NK-92 (cell line): Measurements from ENCODE around the gene C1R.
"Not testable (repeated sequence)": the region's sequence is repeated elsewhere in the genome, so short reads cannot be mapped to it uniquely, and the experiment has no call there.

ENCODE experiments used
- DNase-seq: peaks from one replicate; lab custom pipeline; 2025; ENCODE audit not compliant: unreplicated experiment; lab: John Stamatoyannopoulos, UW

The C1R gene

GRCh38 chr12:7121324-7121723 lies 29.1 kb upstream of the C1R start:
- no peak for DNase-seq

GRCh38 chr12:7120166-7120565 lies 27.9 kb upstream of the C1R start:
- DNase-seq = no peak

GRCh38 chr12:7118881-7119280 lies 26.6 kb upstream of the C1R start:
- DNase-seq = no peak

GRCh38 chr12:7117670-7118069 lies 25.4 kb upstream of the C1R start:
- no peak for DNase-seq

- DNase-seq = no peak
These were observed 24.7 kb upstream of the C1R start for GRCh38 chr12:7116916-7117315.

GRCh38 chr12:7116196-7116595 lies 24.0 kb upstream of the C1R start:
- no peak for DNase-seq

GRCh38 chr12:7114851-7115250 lies 22.6 kb upstream of the C1R start:
- no peak for DNase-seq

- no peak for DNase-seq
These were observed 21.8 kb upstream of the C1R start for GRCh38 chr12:7114008-7114407.

- no peak for DNase-seq
These were observed 21.2 kb upstream of the C1R start for GRCh38 chr12:7113389-7113871.

- no peak for DNase-seq
These were observed 19.8 kb upstream of the C1R start for GRCh38 chr12:7112041-7112440.

GRCh38 chr12:7110661-7111060 lies 18.4 kb upstream of the C1R start:
- no peak for DNase-seq

GRCh38 chr12:7109572-7109920 lies 17.3 kb upstream of the C1R start:
- no peak for DNase-seq

- no peak for DNase-seq
These were observed 16.7 kb upstream of the C1R start, which contains the start of gene C1RL for GRCh38 chr12:7108796-7109571. Gene C1RL, minus strand, starts transcription at chr12:7109214. Its CDS starts 34 bp downstream, at chr12:7109180.

- no peak for DNase-seq
These were observed 16.0 kb upstream of the C1R start for GRCh38 chr12:7108003-7108795.

GRCh38 chr12:7107636-7108002 lies 15.4 kb upstream of the C1R start:
- no peak for DNase-seq

- not testable (repeated sequence) for DNase-seq
These were observed 14.9 kb upstream of the C1R start for GRCh38 chr12:7107181-7107580.

GRCh38 chr12:7106082-7106481 lies 13.8 kb upstream of the C1R start:
- no peak for DNase-seq

GRCh38 chr12:7103837-7104584 lies 11.8 kb upstream of the C1R start:
- no peak for DNase-seq

GRCh38 chr12:7102582-7102981 lies 10.3 kb upstream of the C1R start:
- no peak for DNase-seq

- no peak for DNase-seq
These were observed 9.5 kb upstream of the C1R start for GRCh38 chr12:7101694-7102131.

GRCh38 chr12:7101047-7101693 lies 8.9 kb upstream of the C1R start:
- no peak for DNase-seq
